OCI-M2 (cell line): ENCODE results near the gene VIPR2.
"Not testable (repeated sequence)": the region's sequence is repeated elsewhere in the genome, so short reads cannot be mapped to it uniquely, and the experiment has no call there.

Experiments
- DNase-seq: peaks from one replicate; lab custom pipeline; 2025; ENCODE audit not compliant: unreplicated experiment; lab: John Stamatoyannopoulos, UW

Gene VIPR2

DNA sequence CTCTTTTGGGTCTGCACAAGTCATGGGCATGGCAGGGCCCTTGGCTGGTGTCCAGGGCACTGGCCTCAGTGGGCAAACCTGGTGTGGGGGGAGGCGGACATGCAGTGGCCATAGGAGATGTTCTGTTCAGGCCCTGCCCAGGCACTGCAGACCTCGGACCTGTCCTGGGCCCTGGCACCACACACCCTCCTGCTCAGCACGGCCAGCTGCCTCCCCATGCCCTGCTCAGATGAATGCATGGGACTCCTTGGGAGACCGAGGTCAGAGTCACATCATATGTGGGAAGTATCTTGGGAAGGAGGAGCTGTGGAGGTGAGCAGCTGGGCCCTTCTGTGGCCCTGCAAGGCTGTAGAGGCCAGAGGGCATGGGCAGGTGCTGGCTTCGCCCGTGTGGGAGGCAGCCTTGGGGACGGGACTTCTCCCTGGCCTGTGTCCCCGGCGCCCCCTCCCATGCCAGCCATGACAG lies 130.8 kb downstream of the VIPR2 start:
- DNase-seq: no peak

DNA sequence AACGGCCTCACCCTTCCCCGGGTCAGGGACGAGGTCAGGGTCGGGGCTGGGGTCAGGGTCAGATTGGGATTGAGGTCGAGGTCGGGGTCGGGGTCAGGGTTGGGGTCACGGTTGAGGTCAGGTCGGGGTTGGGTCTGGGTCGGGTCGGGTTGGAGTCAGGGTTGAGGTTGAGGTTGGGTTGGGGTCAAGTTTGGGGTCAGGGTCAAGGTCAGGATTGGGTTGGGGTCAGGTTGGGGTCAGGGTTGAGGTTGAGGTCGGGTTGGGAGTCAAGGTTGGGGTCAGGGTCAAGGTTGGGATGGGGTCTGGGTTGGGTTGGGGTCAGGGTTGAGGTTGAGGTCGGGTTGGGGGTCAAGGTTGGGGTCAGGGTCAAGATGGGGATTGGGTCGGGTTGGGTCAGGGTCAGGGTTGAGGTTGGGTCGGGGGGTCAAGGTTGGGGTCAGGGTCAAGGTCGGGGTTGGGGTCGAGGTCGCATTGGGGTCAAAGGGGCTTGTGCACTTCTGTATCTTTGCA lies 131.4 kb downstream of the VIPR2 start:
- no peak for DNase-seq

GRCh38 chr7:159012353-159013069 lies 132.2 kb downstream of the VIPR2 start:
- no peak for DNase-seq

- DNase-seq: no peak
Observed at GRCh38 chr7:159011722-159012022, 133.0 kb downstream of the VIPR2 start.

DNA sequence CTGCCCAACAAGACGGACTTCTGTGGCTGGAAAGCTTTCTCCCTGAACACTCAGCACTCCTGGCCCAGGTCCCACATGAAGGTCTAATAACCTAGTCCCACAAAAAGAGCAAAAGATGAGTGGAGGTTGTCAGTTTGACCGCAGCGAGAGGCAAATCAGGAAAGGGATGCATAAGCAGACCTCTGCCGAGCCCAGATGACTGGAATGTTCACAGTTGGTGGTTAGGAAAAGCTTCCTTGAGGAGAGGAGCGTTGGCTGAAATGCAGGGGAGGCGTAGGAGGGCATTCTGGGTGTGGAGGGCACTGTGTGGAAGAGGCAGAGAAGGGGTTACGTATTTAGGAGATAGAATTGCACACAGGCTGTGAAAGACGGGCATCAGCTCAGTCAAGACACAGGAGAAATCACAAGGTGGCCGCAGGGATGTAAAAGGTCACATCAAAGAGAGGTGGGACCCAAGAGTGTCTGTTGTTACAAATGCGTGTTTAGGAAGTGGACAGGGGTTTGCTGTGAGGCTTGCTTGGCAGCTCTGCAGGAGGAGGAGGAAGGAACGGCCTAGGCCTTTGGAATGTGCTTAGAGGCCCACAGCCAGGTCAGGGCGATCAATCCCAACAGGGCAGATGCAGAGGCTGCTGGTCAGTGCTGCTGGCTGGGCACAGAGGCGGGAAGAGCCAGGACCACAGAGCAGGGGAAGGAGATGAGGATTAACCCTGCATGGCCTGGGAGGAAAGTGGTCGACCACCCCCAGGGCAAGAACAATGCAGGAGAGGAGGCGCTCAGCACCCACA lies 133.5 kb downstream of the VIPR2 start:
- DNase-seq: no peak

DNA sequence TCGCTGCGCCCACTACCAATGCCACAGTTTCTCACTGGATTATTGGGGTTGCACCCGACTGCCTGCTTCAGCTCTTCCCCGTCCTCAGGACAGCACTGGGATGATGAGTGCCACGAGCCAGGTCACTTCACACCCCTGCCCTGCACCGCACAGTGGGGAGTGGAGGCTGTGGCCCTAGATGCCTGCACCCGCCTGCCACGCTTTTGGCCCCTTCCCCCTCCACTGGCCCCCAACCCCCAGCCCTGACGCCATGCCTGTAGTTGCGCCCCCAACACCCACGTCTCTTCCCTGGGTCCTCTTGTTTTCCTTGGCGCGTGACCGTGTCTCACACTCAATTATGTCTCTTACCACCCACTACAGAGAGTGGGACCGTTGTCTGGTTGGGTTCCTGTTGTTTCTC lies 134.3 kb downstream of the VIPR2 start:
- no peak for DNase-seq

DNA sequence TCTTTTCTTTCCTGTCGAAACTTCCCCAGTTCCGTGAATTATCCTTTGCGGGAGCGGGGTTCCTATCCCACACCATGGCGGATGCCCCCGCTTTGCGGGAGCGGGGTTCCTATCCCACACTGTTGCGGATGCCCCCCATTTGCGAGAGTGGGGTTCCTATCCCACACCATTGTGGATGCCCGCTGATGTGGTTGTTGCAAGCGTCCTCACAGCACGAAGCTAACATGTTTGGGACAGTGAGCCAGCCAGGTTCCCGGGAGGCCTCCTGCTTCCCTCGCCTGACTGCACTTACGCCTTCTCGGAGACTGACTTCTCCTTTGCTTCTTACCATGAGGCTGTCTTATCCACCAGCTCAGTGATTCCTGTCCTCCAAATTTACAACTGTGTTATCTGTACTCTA lies 134.7 kb downstream of the VIPR2 start:
- DNase-seq: no peak

GRCh38 chr7:159008417-159008816 lies 136.2 kb downstream of the VIPR2 start:
- no peak for DNase-seq

DNA sequence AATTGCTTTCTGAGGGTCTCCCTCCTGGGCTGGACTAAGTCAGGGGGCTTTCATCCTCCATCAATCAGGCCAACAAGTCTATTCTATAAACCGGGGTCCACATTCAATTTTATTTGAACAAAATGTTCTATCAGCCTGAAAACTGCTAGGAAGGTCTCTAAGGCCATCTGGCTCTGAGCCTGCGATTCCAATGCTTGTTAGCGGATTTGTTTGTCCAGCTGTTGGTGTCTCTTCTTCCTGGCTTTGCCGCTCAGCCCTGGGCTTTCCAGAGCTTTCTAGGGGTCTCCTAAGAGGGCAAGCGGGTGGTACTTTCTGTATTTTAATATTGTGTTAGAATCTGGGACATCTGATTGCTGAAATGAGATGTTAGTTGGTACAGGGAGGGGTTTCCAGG lies 136.7 kb downstream of the VIPR2 start:
- DNase-seq: no peak

DNA sequence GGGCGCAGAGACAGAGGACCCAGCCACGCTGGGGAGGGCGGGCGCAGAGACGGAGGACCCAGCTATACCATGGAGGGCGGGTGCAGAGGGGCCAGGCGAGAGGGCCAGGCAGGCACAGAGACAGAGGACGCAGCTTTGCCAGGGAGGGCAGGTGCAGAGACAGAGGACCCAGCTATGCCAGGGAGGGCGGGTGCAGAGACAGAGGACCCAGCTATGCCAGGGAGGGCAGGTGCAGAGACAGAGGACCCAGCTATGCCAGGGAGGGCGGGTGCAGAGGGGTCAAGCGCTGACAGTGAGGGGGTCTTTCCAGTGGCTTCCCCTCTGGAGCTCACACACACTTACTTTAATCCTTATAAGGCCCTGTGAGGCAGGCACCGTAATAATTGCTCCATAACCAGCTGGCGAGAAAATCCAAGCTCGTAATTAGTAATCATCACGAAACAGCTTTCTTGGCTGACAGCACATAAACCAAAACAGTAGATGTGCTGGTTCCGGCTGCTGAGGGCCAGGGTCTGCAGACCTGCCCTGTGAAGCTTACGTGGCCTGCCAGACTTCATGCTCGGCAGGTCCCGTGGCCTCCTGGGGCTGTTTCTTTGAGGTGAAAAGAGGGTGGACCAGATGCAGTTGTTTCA lies 137.2 kb downstream of the VIPR2 start:
- DNase-seq: no peak

GRCh38 chr7:159006610-159007130 lies 138.0 kb downstream of the VIPR2 start:
- no peak for DNase-seq

DNA sequence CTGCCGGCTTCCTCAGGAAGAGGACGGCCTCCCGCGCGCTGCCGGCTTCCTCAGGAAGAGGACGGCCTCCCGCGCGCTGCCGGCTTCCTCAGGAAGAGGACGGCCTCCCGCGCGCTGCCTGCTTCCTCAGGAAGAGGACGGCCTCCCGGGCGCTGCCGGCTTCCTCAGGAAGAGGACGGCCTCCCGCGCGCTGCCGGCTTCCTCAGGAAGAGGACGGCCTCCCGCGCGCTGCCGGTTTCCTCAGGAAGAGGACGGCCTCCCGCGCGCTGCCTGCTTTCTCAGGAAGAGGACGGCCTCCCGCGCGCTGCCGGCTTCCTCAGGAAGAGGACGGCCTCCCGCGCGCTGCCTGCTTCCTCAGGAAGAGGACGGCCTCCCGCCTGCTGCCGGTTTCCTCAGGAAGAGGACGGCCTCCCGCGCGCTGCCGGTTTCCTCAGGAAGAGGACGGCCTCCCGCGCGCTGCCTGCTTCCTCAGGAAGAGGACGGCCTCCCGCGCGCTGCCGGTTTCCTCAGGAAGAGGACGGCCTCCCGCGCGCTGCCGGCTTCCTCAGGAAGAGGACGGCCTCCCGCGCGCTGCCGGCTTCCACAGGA lies 138.6 kb downstream of the VIPR2 start:
- not testable (repeated sequence) for DNase-seq

DNA sequence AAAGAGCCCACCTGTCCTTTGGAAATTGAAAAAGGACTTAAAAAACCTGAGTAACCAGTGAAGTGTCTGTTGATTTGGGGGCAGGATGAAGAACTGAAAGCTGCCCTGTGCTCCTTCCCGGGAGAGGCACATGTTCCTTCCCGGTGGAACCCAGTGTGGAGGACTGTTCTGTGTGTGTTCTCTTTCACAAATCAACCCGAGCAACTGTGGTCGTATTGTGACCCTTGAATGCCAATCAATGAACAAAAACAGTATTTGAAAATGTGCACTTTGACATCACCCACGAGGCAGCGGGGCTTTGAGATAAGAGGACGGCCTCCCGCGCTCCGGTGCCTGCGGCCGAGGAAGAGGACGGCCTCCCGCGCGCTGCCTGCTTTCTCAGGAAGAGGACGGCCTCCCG lies 139.0 kb downstream of the VIPR2 start:
- DNase-seq: no peak

DNA sequence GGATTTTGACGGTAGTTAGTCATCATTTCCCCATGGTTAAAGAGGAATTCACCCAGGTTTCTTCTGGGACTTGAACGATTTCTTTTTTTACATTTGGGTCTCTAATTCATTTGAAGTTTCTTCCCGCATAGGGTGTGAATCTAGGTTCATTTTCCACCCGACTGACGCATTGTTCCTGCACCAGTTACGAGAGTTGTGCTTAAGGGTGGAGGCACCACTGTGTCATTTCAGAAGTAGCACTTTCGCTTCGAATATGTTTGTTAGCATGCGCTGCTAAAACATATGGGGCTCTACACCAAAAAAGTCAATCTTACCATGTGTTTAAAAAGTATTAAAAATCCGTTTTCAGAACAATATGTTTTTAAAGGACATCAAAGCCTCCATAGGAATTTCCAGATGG lies 140.3 kb downstream of the VIPR2 start:
- no peak for DNase-seq

DNA sequence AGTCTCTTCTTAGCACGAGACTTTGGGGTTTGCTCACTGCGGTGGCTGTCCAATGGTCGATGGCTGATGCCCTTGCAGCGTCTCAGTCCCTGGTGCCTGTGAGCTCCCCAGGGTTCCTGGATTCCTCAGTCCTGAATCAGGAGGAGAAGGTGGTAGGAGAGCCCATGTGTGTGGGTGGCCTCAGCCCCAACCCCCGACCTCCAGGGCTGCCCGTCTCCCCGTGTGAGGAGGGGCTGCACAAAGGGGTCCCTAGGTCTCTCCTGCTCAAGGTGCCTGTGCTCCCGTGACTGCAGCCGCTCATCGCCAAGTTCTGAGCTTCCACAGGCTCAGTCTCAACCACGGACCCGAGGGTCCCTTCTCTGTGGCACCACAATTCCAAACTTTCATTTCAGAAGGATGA lies 142.9 kb downstream of the VIPR2 start:
- DNase-seq: no peak

DNA sequence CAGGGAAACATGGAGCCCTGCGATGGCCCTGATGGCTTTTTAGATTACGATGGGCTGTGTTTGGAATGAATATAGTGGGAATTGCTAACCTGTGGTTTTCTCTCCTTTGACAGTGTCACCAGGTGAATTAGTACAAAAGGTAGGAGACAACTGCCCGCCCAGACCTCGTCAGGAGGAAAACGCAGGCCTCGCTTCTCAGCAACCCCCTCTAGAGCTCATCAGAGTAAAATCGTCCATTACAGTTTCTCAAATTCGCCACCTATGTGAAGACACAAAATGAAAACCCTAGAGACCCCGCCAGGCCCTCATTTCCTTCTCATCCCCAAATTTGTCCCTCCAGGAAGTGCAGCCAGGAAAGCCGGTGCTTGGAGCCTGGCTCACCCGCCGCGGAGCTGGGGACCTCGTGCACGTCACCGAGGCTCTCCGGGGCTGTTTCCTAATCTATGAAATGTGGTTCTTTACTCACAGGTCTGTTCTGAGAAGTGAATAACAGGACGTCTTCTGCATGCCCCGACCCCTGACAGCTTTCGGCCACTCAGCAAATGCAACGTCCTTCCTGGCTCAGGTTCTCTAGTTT lies 143.7 kb downstream of the VIPR2 start:
- no peak for DNase-seq

GRCh38 chr7:159000070-159000469 lies 144.6 kb downstream of the VIPR2 start:
- DNase-seq: no peak

DNA sequence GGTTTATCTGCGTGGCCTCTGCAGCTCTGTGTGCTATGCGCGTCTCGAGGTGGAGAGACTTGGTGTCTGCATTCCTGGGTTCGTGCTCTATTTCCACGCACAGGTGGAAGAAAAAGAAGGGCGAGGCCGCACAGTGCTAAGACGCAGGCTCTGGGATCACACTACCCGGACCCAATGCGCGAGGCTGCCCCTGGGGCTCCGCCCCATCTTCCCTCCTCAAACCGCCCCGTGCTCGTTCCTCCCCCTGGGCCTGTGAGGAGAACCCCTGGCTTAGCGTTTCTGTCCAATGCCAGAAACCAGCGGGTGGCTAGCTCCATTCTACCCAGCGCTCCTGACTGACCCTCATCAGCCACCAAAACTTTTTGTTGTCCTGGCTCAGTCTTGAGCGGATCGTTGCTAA lies 145.2 kb downstream of the VIPR2 start:
- no peak for DNase-seq

DNA sequence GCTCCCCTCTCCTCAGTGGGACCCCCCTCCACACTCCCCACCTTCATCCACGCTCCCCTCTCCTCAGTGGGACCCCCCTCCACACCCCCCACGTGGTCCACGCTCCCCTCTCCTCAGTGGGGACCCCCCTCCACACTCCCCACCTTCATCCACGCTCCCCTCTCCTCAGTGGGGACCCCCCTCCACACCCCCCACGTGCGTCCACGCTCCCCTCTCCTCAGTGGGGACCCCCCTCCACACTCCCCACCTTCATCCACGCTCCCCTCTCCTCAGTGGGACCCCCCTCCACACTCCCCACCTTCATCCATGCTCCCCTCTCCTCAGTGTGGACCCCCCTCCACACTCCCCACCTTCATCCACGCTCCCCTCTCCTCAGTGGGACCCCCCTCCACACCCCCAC lies 146.4 kb downstream of the VIPR2 start:
- DNase-seq: not testable (repeated sequence)

DNA sequence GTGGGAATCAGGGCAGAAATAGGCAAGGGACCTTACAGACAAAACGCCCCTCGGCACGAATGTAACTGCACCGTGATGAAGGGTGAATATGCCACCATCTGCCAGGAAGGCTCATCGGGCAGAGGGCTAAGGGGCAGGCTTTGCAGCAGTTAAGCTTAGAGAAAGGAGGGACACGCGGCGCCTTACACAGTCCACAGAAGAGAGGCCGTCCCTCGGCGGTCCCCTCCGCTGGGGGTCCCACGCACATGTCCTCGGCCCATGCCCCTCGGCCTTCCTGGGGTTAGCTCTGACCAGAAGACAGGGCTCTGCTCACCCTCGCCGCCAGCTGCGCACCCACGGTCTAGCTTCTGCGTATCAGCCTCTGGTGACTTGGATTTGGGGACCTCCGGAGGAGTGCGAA lies 147.2 kb downstream of the VIPR2 start:
- no peak for DNase-seq

- no peak for DNase-seq
Observed at GRCh38 chr7:158997110-158997453, 147.6 kb downstream of the VIPR2 start.
